ENCODE results near the gene MFSD12. TPM values are rescaled to one million over a fixed set of nuclear protein-coding genes. Genes with fewer than 3 reads are reported as not detected.

MFSD12 gene
- total RNA-seq, 2 donors from 2014 or later = 28.4 to 54.3 TPM

DNA sequence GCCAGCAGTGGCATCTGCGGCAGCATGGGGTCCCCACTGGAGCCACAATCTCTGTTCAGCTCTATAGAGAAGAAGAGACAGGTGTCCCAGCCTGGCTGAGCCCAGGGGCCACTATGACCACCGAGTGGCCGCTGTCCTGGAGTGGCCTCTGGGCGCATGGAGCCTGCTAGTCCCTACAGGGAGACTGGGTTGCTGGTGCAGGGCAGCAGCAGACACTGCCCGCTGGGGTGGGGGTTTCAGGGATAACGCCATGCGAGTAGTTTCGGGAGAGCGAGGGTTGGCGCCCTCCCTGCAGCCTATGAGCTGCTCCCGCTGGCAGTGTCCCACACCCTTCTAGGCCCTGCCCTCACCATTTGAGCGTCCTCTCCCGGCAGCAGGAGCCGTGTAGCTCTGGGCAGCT lies 29.3 kb downstream of the MFSD12 start:
- DNase-seq = no peak
- TF ChIP-seq, protein P1, sequence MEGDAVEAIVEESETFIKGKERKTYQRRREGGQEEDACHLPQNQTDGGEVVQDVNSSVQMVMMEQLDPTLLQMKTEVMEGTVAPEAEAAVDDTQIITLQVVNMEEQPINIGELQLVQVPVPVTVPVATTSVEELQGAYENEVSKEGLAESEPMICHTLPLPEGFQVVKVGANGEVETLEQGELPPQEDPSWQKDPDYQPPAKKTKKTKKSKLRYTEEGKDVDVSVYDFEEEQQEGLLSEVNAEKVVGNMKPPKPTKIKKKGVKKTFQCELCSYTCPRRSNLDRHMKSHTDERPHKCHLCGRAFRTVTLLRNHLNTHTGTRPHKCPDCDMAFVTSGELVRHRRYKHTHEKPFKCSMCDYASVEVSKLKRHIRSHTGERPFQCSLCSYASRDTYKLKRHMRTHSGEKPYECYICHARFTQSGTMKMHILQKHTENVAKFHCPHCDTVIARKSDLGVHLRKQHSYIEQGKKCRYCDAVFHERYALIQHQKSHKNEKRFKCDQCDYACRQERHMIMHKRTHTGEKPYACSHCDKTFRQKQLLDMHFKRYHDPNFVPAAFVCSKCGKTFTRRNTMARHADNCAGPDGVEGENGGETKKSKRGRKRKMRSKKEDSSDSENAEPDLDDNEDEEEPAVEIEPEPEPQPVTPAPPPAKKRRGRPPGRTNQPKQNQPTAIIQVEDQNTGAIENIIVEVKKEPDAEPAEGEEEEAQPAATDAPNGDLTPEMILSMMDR (IDR thresholded peaks at IDR 0.05) = no peak

DNA sequence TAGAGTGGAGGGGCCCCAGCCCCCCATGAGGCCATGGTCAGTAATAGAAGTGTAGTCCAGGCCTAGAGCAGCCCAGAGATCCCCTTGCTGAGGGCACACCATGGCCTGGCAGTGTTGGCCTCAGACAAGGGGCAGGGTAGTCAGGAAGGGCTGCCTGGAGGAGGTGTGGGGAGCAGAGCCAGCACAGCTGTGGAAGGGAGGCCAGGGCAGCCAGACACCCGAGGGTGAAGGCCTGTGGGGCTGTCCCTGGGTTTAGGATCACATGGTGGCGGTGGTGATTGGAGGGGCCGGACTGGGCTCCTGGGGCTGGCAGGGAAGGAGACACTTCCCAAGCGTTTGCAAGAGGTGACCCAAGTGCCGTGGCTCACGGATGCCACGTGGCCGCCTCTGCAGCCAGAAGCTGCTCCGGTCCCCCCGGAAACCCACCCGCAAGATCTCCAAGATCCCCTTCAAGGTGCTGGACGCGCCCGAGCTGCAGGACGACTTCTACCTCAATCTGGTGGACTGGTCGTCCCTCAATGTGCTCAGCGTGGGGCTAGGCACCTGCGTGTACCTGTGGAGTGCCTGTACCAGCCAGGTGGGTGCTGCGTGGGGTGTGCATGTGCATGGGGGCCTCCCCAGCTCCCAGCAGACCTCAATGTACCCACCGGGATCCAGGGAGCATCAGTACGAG lies 30.0 kb downstream of the MFSD12 start:
- Histone ChIP-seq H3K4me1 (no peaks in the 10 kb centered on the region), H3K27ac (no peak overlapping the region), H3K4me3 (no peak overlapping the region), H3K9me3 (no peaks in the 10 kb centered on the region), H3K27me3 (no peaks in the 10 kb centered on the region), H3K9ac (ENCODE audit: low read depth in 2 of 2, low read length in 2 of 2) (no peak overlapping the region), H3K36me3 (peaks cover 32% of the 10 kb centered on the region)
- TF ChIP-seq, protein P1 (IDR thresholded peaks at IDR 0.05) = no peak
- DNase-seq = no peak
- intact Hi-C loops (cut with DNase I) = no loop called here

More for the DNA sequence above, 29.3 kb downstream of the MFSD12 start:
- Histone ChIP-seq H3K4me3 (no peak overlapping the region), H3K27me3 (no peaks in the 10 kb centered on the region), H3K4me1 (no peaks in the 10 kb centered on the region), H3K9me3 (no peaks in the 10 kb centered on the region), H3K9ac (ENCODE audit: low read depth in 2 of 2, low read length in 2 of 2) (no peak overlapping the region), H3K36me3 (peaks cover 38% of the 10 kb centered on the region), H3K27ac (no peak overlapping the region)
- intact Hi-C loops (cut with DNase I) = no loop called here

DNA sequence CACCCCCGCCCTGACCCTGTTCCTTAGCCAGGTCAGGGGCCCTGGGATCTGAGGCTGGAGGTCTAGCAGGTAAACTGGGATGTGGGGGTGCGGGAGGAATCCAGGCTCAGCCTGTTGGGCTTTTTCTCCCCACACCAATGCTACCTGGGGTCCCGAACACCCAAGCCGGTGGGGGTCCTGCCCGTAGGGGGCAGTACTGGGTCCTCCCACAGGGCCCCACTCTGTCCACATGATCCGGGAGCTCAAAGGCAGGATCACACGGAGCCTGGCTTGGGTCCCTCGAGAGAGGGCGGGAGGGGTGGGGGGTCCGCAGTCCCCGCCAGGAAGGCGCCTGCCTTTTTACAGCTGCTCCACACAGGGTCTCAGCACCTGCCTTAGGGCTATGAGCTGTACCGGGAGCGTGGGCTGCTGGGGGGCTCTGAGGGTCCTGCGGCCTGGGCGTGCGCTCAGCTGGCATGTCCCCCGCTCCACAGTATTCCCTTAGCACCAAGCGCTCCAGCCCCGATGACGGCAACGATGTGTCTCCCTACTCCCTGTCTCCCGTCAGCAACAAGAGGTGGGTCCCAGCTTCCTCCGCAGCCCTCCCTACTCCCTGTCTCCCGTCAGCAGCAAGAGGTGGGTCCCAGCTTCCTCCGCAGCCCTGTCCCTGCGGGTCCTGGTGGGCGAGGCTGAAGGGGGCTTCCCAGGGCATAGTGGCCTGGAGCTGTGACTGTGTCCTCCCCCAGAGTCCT lies 30.7 kb downstream of the MFSD12 start:
- Histone ChIP-seq H3K4me3 (no peak overlapping the region), H3K27ac (no peak overlapping the region), H3K9me3 (no peaks in the 10 kb centered on the region), H3K36me3 (peaks cover 26% of the 10 kb centered on the region), H3K9ac (ENCODE audit: low read depth in 2 of 2, low read length in 2 of 2) (no peak overlapping the region), H3K4me1 (no peaks in the 10 kb centered on the region), H3K27me3 (no peaks in the 10 kb centered on the region)
- intact Hi-C loops (cut with DNase I) = no loop called here
- TF ChIP-seq, protein P1 (IDR thresholded peaks at IDR 0.05) = no peak
- no peak for DNase-seq

DNA sequence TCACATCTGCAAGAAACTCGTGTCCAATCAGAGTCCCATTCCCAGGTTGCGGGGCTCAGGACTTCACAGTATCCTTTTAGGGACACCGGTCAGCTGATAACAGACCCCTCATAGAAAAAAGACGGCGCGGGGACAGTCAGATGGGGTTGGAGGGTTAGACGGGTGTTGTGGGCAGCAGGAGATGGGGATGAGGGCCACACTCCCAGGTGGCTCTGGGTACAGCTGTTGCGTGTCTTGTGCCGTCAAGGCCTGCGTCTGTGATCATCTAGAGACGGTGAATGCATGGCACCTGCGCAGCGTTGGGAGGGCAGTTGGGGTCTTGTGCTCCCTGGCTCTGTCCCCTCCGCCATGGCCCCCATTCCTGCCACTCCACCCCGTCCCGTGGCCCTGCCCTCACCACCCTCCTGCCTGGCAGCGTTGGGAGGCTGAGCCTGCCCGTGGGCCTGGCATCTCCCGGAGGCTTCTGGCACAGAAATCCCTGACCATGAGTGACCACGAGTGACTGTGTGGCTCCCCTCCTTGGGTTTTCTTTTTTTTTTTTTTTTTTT lies 32.4 kb downstream of the MFSD12 start:
- H3K36me3 ChIP-seq = peaks cover 26% of the 10 kb centered on the region
- H3K4me3 ChIP-seq = no peak overlapping the region
- no peaks in the 10 kb centered on the region for H3K27me3 ChIP-seq
- intact Hi-C loops (cut with DNase I) = no loop called here
- TF ChIP-seq, protein P1 (IDR thresholded peaks at IDR 0.05) = no peak
- H3K9ac ChIP-seq (ENCODE audit: low read depth in 2 of 2, low read length in 2 of 2) = no peak overlapping the region
- no peak overlapping the region for H3K27ac ChIP-seq
- DNase-seq = no peak
- H3K4me1 ChIP-seq = no peaks in the 10 kb centered on the region
- H3K9me3 ChIP-seq = no peaks in the 10 kb centered on the region

DNA sequence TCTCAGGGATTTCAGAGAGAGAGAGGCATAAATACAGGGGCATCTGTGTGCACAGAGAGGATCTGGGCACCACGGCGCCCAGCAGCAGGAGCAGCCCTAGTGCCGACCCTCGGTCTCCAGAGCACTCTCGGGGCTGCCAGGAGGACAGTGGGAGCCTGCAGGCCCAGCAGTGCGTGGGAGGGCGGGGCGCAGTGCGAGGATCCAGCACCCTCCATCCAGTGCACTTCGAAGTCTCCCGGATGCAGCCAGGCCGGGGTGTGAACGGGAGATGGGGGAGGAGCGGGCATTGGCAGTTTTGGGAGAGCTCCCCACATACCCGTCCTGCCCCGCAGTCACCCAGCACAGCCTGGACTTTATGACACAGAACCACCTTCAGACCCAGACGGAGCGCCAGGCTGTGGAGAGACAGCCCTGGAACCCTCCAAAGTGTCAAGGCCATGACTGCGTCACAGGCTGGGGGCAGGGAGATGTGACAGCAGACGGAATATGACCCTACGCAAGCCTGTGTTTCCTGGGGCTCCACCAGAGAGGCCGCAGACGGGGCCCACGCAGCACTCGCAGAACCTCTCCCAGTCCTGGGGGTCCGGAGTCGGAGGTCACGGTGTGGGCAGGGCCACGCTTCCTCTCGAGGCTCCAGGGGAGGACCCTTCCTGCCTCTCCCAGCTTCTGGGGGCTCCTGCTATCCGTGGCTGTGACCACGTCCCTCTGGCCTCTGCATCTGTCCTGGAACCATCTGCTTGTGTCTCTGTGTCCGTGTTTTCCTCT lies 33.1 kb downstream of the MFSD12 start:
- H3K4me3 ChIP-seq = no peak overlapping the region
- H3K27me3 ChIP-seq = no peaks in the 10 kb centered on the region
- H3K9ac ChIP-seq (ENCODE audit: low read depth in 2 of 2, low read length in 2 of 2) = no peak overlapping the region
- no peak overlapping the region for H3K27ac ChIP-seq
- intact Hi-C loops (cut with DNase I) = no loop called here
- DNase-seq = no peak
- H3K9me3 ChIP-seq = no peaks in the 10 kb centered on the region
- H3K36me3 ChIP-seq = peaks cover 26% of the 10 kb centered on the region
- TF ChIP-seq, protein P1 (IDR thresholded peaks at IDR 0.05) = no peak
- H3K4me1 ChIP-seq = no peaks in the 10 kb centered on the region
